Upper lobe of right lung (tissue), 1 donor: ENCODE results near the gene SYT3. TPM values are rescaled to one million over a fixed set of nuclear protein-coding genes. Genes with fewer than 3 reads are reported as not detected.

Experiments
- ATAC-seq: fragments of 200-7000 bp; cut with Tn5 transposase; one replicate; pipeline ENCODE4 v1.9.1; 2020; ENCODE audit warnings: mild to moderate bottlenecking, moderate library complexity
- DNase-seq: peaks from one replicate; pipeline ENCODE4 v3.0.0-alpha.2; 2020
- H3K27ac ChIP-seq: fragments of 200-600 bp; one replicate; pipeline ENCODE4 v1.8.0; 2022
- H3K27me3 ChIP-seq: fragments of 200-600 bp; one replicate; pipeline ENCODE4 v1.8.0; 2022; ENCODE audit warnings: mild to moderate bottlenecking
- H3K36me3 ChIP-seq: fragments of 200-600 bp; one replicate; pipeline ENCODE4 v1.8.0; 2022
- H3K4me1 ChIP-seq: fragments of 200-600 bp; one replicate; pipeline ENCODE4 v1.8.0; 2022
- H3K4me3 ChIP-seq: fragments of 200-600 bp; one replicate; pipeline ENCODE4 v1.8.0; 2022; ENCODE audit warnings: mild to moderate bottlenecking
- H3K9me3 ChIP-seq: fragments of 200-600 bp; one replicate; pipeline ENCODE4 v1.8.0; 2022
- CTCF ChIP-seq: fragments of 200-600 bp; IDR thresholded peaks from one replicate; pipeline ENCODE4 v1.8.0; 2022; ENCODE audit warnings: antibody characterized with exemption
- intact Hi-C: fragments of 100-400 bp; cut with DNase I; formaldehyde crosslinking; loops from one replicate; pipeline ENCODE4 v1.11.0; 2022
- total RNA-seq: library from RNA; stranded (reverse); fragmentation: NEBNext Ultra II Directional; extraction: Animal tissue kit (Norgen Biotek cat#: 25700); gene quantifications from one replicate; pipeline ENCODE4 v1.2.1, GENCODE V29; 2021
- donor health status: DM: no; HTN: yes; CAD: no; lungs with severe emphysema.

SYT3 gene
- total RNA-seq, 1 donor from 2014 or later, result 2.5 TPM

- H3K4me3 ChIP-seq, result no peak overlapping the region
- intact Hi-C loops, result no loop called here
- no peak for ATAC-seq
- H3K36me3 ChIP-seq, result no peaks in the 10 kb centered on the region
- no peak overlapping the region for H3K27ac ChIP-seq
- H3K4me1 ChIP-seq, result peaks cover 4% of the 10 kb centered on the region
- DNase-seq, result no peak
- H3K9me3 ChIP-seq, result no peaks in the 10 kb centered on the region
- TF ChIP-seq CTCF, result no peak
- peaks cover 42% of the 10 kb centered on the region for H3K27me3 ChIP-seq
Observed at GRCh38 chr19:50657222-50657669, 17.6 kb upstream of the SYT3 start.

DNA sequence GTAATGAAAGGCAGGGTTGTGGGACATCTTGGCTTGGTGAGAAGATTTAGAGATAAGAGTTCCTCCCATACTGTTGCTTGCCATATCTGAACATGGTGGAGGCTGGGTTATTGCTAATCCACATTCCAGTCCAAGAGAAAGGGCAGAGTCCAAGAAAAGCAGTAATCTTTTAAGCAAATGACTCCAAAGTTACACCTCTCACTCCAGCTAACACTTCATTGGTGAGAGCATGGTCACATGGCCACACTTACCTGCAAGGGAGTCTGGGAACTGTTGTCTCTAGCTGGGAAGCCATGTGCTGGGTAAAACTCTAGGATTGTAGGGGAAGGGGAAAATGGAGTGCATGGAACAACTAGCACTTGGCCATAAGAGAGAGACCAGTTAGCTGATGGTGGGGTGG is 15.2 kb upstream of the SYT3 start:
- H3K27me3 ChIP-seq, result peaks cover 37% of the 10 kb centered on the region
- ATAC-seq (no peak), DNase-seq (no peak)
- no peaks in the 10 kb centered on the region for H3K9me3 ChIP-seq
- intact Hi-C loops, result no loop called here
- no peak overlapping the region for H3K4me3 ChIP-seq
- no peaks in the 10 kb centered on the region for H3K36me3 ChIP-seq
- H3K27ac ChIP-seq, result no peak overlapping the region
- TF ChIP-seq CTCF, result no peak
- peaks cover 4% of the 10 kb centered on the region for H3K4me1 ChIP-seq

- DNase-seq, result no peak
- Histone ChIP-seq H3K27me3 (peaks cover 24% of the 10 kb centered on the region), H3K36me3 (no peaks in the 10 kb centered on the region), H3K9me3 (no peaks in the 10 kb centered on the region), H3K4me1 (no peaks in the 10 kb centered on the region), H3K4me3 (no peak overlapping the region), H3K27ac (no peak overlapping the region)
- no peak for ATAC-seq
- intact Hi-C loops, result no loop called here
- TF ChIP-seq CTCF, result no peak
Observed at GRCh38 chr19:50652722-50653121, 13.0 kb upstream of the SYT3 start.

- Histone ChIP-seq H3K36me3 (no peaks in the 10 kb centered on the region), H3K4me3 (no peak overlapping the region), H3K27ac (no peak overlapping the region), H3K27me3 (peaks cover 31% of the 10 kb centered on the region), H3K4me1 (no peaks in the 10 kb centered on the region), H3K9me3 (no peaks in the 10 kb centered on the region)
- DNase-seq (no peak), ATAC-seq (no peak)
- intact Hi-C loops, result no loop called here
- no peak for TF ChIP-seq CTCF
Observed at GRCh38 chr19:50651174-50651573, 11.5 kb upstream of the SYT3 start.

- Histone ChIP-seq H3K9me3 (no peaks in the 10 kb centered on the region), H3K4me3 (no peak within 1 kb of the TSS), H3K27me3 (peaks cover 36% of the 10 kb centered on the region), H3K27ac (no peak within 1 kb of the TSS), H3K36me3 (no peaks in the 10 kb centered on the region), H3K4me1 (no peaks in the 10 kb centered on the region)
- DNase-seq (no peak), ATAC-seq (no peak)
- TF ChIP-seq CTCF, result no peak
- intact Hi-C loops, result no loop called here
Observed at GRCh38 chr19:50649433-50650391, 10.0 kb upstream of the SYT3 start, which contains the start of gene C19orf81. C19orf81 (plus strand) TSS chr19:50649445; CDS start chr19:50649445, 0 bp downstream.
